ENCODE measurements around the gene NUDC. TPM values are rescaled to one million over a fixed set of nuclear protein-coding genes. Genes with fewer than 3 reads are reported as not detected.

NUDC gene
- total and polyA plus RNA-seq, 2 of the 13 experiments (the other 11 are each of a cell fraction or from before 2014, with no cell fraction given) = 34.7 to 104 TPM

DNA sequence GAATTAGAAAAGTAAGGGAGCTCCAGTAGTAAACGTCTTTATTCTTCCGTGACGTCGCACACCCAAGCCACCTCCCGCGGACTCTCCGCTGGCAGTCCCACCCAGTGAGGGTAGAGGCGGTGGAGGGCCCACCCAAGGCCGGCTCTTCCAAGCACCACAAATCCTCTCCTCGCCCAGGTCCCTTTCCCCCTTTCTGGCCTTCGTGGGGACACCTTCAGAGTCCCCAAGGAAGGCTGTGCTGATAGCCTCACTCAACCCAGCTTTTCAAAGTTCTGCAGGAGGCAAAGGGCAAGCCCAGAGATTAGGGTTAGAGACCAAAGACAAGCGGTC is 31.1 kb upstream of the NUDC start:
- Histone ChIP-seq H3K27ac (ENCODE audit: extremely low read length, insufficient read depth, low read length) (peak overlapping the region; percentile 84), H3K9ac (ENCODE audit: insufficient read depth, low read depth, low read length) (peak overlapping the region; percentile 89), H3K9me3 (ENCODE audit: low read length) (no peaks in the 10 kb centered on the region), H3K4me1 (ENCODE audit: insufficient read depth, low read length) (peaks cover 27% of the 10 kb centered on the region), H3K36me3 (replicated peaks in 1 of 2; ENCODE audit: control insufficient read depth in 1 of 2, insufficient read depth in 2 of 2, low read length in 2 of 2) (peaks cover 19 to 60% of the 10 kb centered on the region in 2 experiments; a peak in 4 of 5 replicates), H3K79me2 (ENCODE audit: insufficient read depth, low read length) (peaks cover 17% of the 10 kb centered on the region), H3K4me2 (ENCODE audit: low read depth, low read length) (peak overlapping the region; percentile 91), H3K27me3 (ENCODE audit: control insufficient read depth in 1 of 2, insufficient read depth in 2 of 2, low read length in 2 of 2) (no peaks in the 10 kb centered on the region), H2AFZ (ENCODE audit: low read length) (no peak overlapping the region), H4K20me1 (ENCODE audit: insufficient read depth, low read length) (no peaks in the 10 kb centered on the region), H3K4me3 (replicated peaks in 1 of 3; ENCODE audit: insufficient read depth in 1 of 3, low read depth in 2 of 3, low read length in 3 of 3) (peak overlapping the region; percentile 80 to 99 (median 95); a peak in 5 of 6 replicates)
- WGBS (ENCODE audit: low lambda C conversion rate) = 24% methylated on average over 12 of the region's 12 CpGs
- ATAC-seq = peak; percentile 48
- POLR2A ChIA-PET = interaction anchor here (0.6 to 3.0 kb wide), 28 partner anchors 9 to 192 kb away, joined by 3 to 65 read pairs (median 6); partner anchors contain the start of genes GPATCH3, KDF1, NR0B2 and TRNP1
- CTCF ChIA-PET (ENCODE audit: low intra/inter-chr PET ratio, low total read pairs) = no interaction called here
- no peak for FAIRE-seq
- DNase-seq (ENCODE audit: low spot score) = no peak
- intact Hi-C loops (cut with micrococcal nuclease; ENCODE audit: unreplicated experiment) (no loop called here), in situ Hi-C loops (cut with HindIII; ENCODE audit: extremely low pct_ligation_motif_present, low pct_unique_long_range_greater_than_20kb) (no loop called here)
- BruUV-seq (replicated peaks) = TSS peak; percentile 82
- TF ChIP-seq, protein P1, sequence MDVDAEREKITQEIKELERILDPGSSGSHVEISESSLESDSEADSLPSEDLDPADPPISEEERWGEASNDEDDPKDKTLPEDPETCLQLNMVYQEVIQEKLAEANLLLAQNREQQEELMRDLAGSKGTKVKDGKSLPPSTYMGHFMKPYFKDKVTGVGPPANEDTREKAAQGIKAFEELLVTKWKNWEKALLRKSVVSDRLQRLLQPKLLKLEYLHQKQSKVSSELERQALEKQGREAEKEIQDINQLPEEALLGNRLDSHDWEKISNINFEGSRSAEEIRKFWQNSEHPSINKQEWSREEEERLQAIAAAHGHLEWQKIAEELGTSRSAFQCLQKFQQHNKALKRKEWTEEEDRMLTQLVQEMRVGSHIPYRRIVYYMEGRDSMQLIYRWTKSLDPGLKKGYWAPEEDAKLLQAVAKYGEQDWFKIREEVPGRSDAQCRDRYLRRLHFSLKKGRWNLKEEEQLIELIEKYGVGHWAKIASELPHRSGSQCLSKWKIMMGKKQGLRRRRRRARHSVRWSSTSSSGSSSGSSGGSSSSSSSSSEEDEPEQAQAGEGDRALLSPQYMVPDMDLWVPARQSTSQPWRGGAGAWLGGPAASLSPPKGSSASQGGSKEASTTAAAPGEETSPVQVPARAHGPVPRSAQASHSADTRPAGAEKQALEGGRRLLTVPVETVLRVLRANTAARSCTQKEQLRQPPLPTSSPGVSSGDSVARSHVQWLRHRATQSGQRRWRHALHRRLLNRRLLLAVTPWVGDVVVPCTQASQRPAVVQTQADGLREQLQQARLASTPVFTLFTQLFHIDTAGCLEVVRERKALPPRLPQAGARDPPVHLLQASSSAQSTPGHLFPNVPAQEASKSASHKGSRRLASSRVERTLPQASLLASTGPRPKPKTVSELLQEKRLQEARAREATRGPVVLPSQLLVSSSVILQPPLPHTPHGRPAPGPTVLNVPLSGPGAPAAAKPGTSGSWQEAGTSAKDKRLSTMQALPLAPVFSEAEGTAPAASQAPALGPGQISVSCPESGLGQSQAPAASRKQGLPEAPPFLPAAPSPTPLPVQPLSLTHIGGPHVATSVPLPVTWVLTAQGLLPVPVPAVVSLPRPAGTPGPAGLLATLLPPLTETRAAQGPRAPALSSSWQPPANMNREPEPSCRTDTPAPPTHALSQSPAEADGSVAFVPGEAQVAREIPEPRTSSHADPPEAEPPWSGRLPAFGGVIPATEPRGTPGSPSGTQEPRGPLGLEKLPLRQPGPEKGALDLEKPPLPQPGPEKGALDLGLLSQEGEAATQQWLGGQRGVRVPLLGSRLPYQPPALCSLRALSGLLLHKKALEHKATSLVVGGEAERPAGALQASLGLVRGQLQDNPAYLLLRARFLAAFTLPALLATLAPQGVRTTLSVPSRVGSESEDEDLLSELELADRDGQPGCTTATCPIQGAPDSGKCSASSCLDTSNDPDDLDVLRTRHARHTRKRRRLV (CRISPR knock-in tag; IDR thresholded peaks at IDR 0.05) = no peak
- TF ChIP-seq, protein P2, sequence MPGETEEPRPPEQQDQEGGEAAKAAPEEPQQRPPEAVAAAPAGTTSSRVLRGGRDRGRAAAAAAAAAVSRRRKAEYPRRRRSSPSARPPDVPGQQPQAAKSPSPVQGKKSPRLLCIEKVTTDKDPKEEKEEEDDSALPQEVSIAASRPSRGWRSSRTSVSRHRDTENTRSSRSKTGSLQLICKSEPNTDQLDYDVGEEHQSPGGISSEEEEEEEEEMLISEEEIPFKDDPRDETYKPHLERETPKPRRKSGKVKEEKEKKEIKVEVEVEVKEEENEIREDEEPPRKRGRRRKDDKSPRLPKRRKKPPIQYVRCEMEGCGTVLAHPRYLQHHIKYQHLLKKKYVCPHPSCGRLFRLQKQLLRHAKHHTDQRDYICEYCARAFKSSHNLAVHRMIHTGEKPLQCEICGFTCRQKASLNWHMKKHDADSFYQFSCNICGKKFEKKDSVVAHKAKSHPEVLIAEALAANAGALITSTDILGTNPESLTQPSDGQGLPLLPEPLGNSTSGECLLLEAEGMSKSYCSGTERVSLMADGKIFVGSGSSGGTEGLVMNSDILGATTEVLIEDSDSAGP (CRISPR knock-in tag; IDR thresholded peaks at IDR 0.05; ENCODE audit: borderline replicate concordance) = 0 out of 2 replicates have a peak, but pooled peaks have one; percentile 4
- TF ChIP-seq ZNF263 (CRISPR knock-in tag; IDR thresholded peaks at IDR 0.05) (0 out of 2 replicates have a peak, but pooled peaks have one; percentile 2), ZFP90 (CRISPR knock-in tag; IDR thresholded peaks at IDR 0.05; ENCODE audit: borderline replicate concordance) (0 out of 2 replicates have a peak, but pooled peaks have one; percentile 5), GLI4 (CRISPR knock-in tag; IDR thresholded peaks at IDR 0.05; ENCODE audit: borderline replicate concordance) (0 out of 2 replicates have a peak, but pooled peaks have one; percentile 19), RBM39 (IDR thresholded peaks at IDR 0.05; ENCODE audit: low read depth, low read length, poor library complexity, severe bottlenecking) (peak; percentile 16), ZNF850 (CRISPR knock-in tag; conservative IDR thresholded peaks at IDR 0.05) (0 out of 2 replicates have a peak, but pooled peaks have one; percentile 41), ZNF720 (CRISPR knock-in tag; IDR thresholded peaks at IDR 0.05) (peak; percentile 33; the same call in 1 of the 2 replicates), NFKBIZ (CRISPR knock-in tag; IDR thresholded peaks at IDR 0.05) (0 out of 2 replicates have a peak, but pooled peaks have one; percentile 20)
- TF ChIP-seq, protein P3, sequence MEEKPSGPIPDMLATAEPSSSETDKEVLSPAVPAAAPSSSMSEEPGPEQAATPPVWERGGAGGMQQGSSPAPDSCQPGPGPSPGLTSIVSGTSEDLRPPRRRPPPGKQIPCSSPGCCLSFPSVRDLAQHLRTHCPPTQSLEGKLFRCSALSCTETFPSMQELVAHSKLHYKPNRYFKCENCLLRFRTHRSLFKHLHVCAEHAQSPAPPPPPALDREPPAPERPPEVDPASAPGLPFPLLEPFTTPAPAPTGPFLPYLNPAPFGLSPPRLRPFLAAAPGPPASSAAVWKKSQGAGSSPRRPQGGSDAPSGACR (CRISPR knock-in tag; IDR thresholded peaks at IDR 0.05) = 0 out of 2 replicates have a peak, but pooled peaks have one; percentile 1
- TF ChIP-seq, protein P4, sequence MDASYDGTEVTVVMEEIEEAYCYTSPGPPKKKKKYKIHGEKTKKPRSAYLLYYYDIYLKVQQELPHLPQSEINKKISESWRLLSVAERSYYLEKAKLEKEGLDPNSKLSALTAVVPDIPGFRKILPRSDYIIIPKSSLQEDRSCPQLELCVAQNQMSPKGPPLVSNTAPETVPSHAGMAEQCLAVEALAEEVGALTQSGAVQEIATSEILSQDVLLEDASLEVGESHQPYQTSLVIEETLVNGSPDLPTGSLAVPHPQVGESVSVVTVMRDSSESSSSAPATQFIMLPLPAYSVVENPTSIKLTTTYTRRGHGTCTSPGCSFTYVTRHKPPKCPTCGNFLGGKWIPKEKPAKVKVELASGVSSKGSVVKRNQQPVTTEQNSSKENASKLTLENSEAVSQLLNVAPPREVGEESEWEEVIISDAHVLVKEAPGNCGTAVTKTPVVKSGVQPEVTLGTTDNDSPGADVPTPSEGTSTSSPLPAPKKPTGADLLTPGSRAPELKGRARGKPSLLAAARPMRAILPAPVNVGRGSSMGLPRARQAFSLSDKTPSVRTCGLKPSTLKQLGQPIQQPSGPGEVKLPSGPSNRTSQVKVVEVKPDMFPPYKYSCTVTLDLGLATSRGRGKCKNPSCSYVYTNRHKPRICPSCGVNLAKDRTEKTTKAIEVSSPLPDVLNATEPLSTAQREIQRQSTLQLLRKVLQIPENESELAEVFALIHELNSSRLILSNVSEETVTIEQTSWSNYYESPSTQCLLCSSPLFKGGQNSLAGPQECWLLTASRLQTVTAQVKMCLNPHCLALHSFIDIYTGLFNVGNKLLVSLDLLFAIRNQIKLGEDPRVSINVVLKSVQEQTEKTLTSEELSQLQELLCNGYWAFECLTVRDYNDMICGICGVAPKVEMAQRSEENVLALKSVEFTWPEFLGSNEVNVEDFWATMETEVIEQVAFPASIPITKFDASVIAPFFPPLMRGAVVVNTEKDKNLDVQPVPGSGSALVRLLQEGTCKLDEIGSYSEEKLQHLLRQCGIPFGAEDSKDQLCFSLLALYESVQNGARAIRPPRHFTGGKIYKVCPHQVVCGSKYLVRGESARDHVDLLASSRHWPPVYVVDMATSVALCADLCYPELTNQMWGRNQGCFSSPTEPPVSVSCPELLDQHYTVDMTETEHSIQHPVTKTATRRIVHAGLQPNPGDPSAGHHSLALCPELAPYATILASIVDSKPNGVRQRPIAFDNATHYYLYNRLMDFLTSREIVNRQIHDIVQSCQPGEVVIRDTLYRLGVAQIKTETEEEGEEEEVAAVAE (CRISPR knock-in tag; IDR thresholded peaks at IDR 0.05; ENCODE audit: borderline replicate concordance) = no peak

Measured in HepG2 (cell line).